ENCODE measurements around the gene LRRC42.
A peak's percentile ranks its signal among the peaks of the same experiment; 100 is the strongest.
"Not testable (repeated sequence)": the region's sequence is repeated elsewhere in the genome, so short reads cannot be mapped to it uniquely, and the experiment has no call there.

Gene LRRC42

DNA sequence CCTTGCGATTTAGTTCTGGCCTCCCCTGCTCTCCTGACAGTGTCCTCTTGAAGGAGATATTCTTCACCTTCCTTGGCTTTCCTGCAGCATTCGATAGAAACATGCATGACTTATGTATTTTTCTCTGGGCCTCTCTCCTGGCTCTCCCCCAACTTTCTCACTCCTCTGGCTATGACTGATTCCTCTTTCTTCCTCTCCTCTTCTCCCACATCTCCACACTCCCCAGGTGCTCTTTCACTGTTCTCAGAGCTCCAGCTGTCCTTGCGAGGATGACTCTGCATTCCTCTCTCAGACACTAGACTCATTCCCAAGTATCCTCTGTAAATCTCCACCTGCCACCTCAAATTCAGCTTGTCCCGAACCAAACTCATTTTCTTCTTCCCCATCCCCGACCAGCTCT is 18.0 kb downstream of the LRRC42 start:
- no peak for DNase-seq

DNA sequence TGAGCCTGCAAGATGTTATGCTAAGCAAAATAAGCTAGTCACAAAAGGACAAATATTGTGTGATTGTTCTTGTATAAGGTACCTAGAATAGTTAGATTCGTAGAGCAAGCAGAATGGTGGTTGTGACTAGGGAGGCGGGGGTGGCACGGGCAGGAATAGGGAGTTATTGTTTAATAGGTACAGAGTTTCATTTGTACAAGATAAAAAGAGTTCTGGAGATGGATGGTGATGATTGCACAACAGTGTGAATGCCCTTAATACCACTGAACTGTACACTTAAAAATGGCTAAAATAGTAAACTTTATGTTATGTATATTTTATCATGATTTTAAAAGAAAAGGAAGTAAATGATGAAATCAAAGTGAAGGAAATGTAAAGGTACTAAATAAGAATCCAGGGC is 20.6 kb downstream of the LRRC42 start:
- DNase-seq = no peak

- DNase-seq = no peak
These were observed 21.4 kb downstream of the LRRC42 start for GRCh38 chr1:53967409-53968124.

GRCh38 chr1:53968125-53968513 is 22.0 kb downstream of the LRRC42 start:
- DNase-seq = no peak

GRCh38 chr1:53969323-53969722 is 23.2 kb downstream of the LRRC42 start:
- not testable (repeated sequence) for DNase-seq

GRCh38 chr1:53971718-53972117 is 25.6 kb downstream of the LRRC42 start:
- no peak for DNase-seq

DNA sequence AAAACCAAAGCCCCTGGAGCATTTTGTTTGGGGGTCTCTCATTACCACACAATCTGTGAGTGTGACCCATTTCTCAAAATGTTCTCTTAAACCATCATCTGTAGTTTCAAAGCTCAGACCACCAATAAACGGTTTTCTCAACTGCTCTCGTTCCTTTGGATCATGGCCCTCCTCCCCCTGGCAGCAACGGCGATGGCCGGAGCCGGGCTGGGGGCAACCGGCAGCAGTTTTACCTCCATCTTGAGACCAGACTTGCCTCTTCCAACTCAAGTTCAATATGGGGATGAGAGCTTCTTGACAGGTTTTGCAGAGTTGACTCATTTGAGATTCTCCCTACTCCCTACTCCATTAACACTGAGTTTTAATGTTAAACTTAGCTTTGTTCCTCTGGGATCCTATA is 29.7 kb downstream of the LRRC42 start:
- DNase-seq = no peak

GRCh38 chr1:53979712-53980450 is 33.7 kb downstream of the LRRC42 start:
- peak; percentile 24 for DNase-seq

GRCh38 chr1:53981220-53981619 is 35.1 kb downstream of the LRRC42 start:
- DNase-seq = no peak

DNA sequence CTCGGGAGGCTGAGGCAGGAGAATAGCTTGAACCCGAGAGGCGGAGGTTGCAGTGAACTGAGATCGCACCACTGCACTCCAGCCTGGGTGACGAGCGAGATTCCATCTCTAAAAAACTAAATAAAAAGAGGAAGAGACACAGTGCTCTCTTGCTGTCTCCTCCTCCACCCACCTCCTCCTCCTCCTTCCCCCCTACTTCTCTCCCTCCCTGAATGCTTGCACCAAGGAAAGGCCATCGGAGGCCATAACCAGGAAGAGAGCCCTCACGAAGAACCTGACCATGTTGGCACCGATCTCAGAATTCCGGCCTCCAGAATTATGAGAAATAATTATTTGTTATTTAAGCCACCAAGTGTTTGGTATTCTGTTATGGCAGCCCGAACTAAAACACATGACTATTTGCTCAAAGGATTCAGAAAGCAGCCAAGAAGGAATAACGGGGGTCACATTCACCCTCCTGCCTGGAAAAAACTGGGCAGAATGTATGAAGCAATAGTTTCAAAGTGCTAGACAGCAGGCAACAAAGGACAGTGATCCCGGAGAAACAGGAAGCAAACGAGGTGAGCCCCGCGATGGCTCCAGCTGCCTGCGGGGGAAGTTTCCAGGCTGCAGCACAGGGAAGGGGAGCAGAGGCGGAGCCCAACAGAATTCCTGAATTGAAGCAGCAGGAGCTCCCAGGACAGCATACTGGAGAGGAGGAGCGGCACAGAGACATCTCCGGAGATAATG is 36.0 kb downstream of the LRRC42 start:
- peak; percentile 71 for DNase-seq

DNA sequence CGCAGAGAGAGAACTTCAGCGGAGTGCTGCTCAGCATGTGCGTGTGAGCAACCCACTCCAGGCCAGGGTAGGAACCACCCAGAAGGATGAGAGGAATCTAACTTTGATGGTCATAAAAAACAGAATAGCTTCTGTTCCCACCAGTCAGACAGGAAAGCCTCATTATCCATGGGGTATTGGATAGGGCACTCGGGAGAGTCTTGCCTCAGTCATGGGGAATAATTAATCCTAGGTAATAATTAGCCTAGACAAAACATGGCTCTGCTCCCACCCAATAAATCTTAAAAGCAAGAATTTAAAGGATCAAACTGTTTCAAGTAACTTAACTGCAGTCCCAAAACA is 36.6 kb downstream of the LRRC42 start:
- DNase-seq = no peak

- DNase-seq = no peak
These were observed 38.6 kb downstream of the LRRC42 start for GRCh38 chr1:53984726-53985125.

DNA sequence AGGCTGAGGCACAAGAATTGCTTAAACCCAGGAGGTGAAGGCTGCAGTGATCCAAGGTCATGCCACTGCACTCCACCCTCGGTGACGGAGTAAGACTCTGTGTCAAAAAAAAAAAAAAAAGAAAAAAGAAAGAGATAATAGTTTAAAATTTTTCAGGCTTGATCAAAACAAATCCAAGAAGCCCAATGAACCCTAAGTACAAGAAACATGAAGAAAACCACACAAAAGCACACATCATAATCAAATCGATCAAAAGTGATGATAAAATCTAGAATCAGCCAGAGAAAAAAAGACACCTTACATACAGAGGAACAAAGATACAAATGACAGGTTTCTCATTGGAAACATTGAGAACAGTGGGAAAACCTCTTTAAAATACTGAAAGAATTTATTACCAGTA is 40.3 kb downstream of the LRRC42 start:
- DNase-seq = no peak

- no peak for DNase-seq
These were observed 41.7 kb downstream of the LRRC42 start for GRCh38 chr1:53987880-53988279.

DNA sequence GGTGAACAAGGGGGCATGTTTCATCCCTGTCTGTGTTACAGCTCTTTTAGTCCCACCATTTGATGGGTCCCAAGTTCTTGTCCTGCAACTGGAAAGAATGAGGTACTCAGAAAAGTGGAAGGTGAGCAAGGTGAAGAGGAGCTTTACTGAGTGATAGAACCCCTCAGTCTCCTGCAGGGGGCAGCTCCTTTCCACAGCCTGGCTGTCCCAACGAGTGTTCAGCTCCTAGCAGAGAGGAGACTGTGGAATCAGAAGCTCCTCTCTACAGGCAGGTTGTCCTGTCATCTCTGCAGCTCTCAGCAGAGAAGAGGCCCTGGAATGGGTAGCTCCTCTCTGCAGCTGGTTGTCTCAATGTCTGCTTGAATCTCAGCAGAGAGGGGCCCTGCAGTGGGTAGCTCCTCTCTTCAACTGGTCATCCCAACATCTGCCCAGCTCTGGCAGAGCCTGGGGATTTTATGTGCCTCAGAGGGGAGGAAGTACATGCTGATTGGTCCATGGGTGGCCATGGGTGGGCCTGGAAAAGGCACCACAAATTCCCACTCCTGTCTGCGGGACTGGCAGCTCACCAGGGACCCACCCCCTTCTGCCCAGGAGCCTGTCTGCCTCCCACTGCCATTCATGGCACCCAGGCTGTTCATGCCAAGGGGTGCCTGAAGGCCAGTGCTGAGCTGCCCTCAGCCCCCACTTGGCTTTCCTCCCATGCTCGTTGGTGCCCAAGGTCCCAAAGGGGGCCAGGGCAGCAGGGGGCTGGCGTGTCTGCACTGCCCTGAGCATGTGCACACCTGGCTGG is 46.1 kb downstream of the LRRC42 start:
- no peak for DNase-seq

DNA sequence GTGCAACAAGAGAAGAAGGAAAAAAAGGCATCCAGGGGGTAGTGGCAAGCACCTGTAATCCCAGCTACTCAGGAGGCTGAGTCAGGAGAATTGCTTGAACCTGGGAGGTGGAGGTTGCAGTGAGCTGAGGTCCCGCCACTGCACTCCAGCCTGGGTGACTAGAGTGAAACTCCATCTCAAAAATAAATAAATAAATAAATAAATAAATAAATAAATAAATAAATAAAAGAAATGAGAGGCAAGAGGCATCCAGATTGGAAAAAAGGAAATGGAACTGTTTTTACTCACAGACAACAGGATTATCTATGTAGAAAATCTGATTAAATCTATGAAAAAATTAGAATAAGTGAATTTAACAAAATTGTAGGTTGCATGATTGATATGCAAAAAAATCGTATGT is 48.4 kb downstream of the LRRC42 start:
- not testable (repeated sequence) for DNase-seq

GRCh38 chr1:53995683-53996082 is 49.5 kb downstream of the LRRC42 start:
- no peak for DNase-seq

DNA sequence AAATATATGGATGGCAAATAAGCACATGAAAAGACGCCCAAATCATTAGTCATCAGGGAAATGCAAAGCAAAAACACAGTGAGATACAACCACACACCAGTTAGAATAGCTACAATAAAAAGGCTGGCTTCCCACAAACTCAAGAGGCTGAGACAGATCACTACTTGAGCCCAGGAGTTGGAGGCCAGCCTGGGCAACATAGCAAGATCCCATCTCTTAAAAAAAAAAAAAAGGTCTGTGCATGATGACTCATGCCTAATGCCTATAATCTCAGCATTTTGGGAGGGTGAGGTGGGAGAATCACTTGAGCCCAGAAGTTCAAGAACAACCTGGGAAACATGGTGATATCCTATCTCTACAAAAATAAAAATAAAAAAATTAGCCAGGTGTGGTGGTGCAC is 52.1 kb downstream of the LRRC42 start:
- DNase-seq = no peak

- no peak for DNase-seq
These were observed 53.8 kb downstream of the LRRC42 start for GRCh38 chr1:53999920-54000319.

DNA sequence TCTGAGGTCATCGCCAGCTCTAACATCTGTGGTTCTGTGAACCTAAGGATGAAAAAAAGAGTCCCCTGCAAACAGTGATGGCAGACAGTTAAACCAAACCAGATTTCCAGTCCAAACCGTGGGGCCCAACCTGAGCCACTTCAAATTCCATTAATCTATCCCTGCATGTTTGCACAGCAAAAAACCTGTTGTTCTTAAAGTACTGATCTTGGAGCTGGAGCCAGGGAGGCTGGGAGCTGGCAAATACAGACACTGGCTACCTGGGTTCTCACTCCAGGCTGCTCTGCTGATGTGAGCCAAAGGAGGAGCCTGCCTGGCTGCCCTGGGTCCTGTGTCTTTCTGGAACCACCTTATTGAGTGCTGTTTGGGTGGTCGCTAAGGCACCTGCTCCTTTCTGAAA is 55.4 kb downstream of the LRRC42 start:
- no peak for DNase-seq

GRCh38 chr1:54002544-54003248 is 56.5 kb downstream of the LRRC42 start:
- DNase-seq = no peak

- no peak for DNase-seq
These were observed 57.1 kb downstream of the LRRC42 start for GRCh38 chr1:54003249-54003646.

Data from right kidney (tissue), 1 donor.